GM18508 (cell line): Measurements from ENCODE around the gene RASSF1.

ENCODE experiments used
- ATAC-seq: cut with Tn5 transposase; IDR thresholded peaks from one replicate; pipeline ENCODE4 v1.9.1; 2021; ENCODE audit warnings: moderate number of reproducible peaks; ENCODE audit not compliant: insufficient read depth, unreplicated experiment

The RASSF1 gene, protein sequence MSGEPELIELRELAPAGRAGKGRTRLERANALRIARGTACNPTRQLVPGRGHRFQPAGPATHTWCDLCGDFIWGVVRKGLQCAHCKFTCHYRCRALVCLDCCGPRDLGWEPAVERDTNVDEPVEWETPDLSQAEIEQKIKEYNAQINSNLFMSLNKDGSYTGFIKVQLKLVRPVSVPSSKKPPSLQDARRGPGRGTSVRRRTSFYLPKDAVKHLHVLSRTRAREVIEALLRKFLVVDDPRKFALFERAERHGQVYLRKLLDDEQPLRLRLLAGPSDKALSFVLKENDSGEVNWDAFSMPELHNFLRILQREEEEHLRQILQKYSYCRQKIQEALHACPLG

DNA sequence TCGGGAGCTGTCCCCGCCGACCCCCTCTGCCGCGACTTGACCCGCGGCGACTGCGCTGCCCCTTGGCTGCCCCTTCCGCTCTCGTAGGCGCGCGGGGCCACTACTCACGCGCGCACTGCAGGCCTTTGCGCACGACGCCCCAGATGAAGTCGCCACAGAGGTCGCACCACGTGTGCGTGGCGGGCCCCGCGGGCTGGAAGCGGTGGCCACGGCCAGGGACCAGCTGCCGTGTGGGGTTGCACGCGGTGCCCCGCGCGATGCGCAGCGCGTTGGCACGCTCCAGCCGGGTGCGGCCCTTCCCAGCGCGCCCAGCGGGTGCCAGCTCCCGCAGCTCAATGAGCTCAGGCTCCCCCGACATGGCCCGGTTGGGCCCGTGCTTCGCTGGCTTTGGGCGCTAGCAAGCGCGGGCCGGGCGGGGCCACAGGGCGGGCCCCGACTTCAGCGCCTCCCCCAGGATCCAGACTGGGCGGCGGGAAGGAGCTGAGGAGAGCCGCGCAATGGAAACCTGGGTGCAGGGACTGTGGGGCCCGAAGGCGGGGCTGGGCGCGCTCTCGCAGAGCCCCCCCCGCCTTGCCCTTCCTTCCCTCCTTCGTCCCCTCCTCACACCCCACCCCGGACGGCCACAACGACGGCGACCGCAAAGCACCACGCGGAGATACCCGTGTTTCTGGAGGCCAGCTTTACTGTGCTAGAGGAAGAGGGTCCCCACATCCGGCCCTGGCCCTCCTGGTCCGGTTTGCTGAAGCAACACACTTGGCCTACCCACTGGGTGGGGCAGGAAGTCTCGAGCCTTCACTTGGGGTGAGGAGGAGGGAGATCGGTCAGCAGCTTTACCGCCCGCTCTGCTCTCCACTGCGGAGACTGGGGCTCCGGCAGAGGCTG lies at the start of gene RASSF1:
Gene RASSF1, minus strand, starts transcription at position 389 of the 882 bp plus-strand sequence. Its CDS starts 31 bp downstream, at position 358.
- no peak for ATAC-seq

DNA sequence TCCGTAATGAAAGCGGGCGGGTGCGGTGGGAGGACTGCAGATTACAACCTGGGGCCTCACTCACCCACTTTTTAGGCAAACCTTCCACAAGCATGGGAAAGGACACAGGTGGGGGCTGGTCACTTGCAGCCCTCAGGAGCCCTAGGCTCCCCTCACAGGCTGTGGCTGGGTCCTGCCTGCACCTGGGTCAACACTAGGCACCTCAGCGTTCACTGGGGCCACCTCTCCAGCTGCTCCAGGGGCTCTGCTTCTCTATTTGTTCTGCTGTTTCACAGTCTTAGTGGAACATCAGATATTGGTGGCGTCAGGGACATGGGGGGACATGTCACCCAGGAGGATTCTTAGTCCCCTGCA lies 48.8 kb upstream of the RASSF1 start:
- ATAC-seq, result no peak

DNA sequence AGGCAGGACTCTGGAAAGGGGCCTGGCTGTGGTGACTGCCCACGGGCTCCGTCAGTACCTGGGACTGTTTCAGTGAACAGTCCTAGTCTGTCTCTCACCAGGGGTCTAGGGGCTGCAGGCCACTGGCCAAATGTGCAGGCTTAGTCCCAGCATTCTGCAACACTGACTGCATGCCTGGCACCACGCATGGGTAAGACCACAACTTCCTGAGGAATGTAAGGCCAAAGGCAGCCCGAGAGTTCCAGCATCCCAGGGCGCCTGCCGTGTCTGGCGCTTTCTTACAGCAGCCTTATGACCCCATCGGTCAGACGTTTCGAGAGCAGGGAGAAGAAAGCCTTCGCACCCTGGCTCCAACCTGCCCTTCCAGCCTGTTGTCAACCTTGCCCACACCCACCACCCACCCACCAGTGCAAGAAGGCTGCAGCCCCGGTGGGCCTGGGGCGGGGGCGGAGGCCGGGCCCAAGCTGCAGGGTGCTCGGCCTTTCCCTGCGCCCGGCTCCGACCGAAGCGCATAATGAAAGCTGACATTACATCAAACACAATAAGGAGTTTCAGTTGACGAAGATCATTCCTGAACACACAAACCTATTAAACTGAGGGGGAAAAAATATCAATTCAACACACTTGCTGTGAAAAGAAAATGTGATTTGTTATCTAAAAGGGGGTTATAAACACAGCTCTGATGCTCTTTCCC lies 48.2 kb upstream of the RASSF1 start:
- no peak for ATAC-seq

DNA sequence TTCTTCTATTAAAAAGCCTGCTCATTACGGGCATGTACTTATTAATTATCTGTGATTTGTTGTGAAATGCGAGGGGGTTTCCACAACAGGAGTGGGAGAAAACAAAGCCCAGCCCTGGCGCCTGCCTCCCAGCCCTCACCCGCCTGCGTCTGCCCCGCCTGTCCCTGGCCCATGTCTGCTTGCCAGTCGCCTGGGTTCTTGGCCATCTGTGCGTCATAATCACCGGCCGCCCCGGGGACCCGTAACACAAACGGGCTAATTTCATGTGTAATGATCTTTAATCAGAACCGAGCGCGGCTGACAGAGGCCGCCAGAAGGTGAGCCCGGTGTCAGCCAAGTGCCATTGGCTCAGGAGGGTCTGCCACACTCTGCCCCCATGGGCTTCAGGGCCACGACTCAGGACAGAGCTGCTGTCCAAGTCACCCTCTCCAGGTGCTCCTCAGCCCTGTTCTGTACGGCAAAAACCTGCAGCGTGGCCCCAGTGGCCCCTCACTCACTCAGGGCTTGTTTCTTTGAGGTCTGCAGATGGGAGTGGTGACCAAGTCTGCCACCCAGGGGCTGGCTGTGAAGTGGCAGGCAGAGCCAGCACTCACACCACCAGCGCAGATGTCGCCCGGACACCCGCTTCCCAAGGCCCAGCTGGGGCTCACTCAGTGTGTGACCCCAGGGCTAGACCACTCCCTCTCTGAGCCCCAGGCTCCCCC lies 47.5 kb upstream of the RASSF1 start:
- no peak for ATAC-seq

DNA sequence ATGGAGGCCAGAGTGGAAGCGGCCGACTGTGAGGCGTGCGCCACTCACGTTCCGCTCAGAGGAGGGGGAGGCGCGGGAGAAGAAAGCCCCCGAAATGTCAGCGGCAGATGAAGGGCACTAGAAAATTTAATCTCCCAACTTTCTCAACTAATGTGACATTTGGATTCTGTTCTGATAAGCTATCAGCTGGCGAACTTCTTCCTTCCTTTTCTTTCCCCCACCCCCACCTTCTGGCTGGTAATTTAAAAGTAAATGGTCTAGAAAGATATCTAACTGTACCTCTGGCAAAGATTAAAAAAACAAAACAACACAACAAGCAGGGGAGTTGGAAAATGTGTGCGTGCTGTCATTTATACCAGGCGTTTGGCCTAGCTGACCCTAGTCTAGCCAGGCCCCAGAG lies 45.1 kb upstream of the RASSF1 start:
- ATAC-seq, result no peak

DNA sequence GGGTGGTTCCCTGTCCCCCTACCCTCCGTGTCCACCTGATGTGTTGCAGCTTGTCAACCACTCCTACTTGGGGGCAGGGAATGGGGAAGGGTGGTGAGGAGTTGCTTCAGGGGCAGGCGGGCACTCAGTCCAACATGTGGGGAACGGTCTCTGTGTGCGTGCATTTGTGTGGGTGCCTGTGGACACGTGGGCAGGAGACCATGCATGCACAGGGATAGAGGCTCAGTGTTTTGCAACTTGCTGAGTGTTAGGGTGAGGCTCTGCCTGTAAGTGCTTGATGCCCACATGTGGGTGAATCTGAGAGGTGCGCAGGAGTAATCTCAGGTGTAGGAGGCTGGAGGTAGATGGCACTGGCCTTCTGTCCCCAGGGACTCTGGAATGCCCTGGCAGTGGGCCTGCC lies 43.1 kb upstream of the RASSF1 start:
- no peak for ATAC-seq

DNA sequence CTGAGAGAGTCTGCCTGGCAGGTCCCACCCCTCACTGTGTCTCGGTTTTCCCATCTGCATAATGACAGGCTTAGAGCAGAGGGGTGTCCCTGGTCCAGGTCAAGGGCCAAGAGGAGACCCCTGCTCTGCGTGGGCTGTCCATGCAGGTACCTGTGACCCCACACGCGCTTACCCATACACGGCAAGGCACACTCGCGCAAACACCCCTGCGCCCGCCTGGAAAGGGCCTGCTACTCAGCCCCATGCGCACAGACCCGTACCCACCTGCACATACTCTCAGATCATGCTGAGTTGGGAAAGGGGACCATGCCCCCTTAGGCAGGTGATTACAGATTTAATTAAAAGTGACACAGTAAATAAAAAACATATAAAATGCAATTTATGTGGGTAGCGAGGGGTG lies 42.1 kb upstream of the RASSF1 start:
- ATAC-seq, result no peak

DNA sequence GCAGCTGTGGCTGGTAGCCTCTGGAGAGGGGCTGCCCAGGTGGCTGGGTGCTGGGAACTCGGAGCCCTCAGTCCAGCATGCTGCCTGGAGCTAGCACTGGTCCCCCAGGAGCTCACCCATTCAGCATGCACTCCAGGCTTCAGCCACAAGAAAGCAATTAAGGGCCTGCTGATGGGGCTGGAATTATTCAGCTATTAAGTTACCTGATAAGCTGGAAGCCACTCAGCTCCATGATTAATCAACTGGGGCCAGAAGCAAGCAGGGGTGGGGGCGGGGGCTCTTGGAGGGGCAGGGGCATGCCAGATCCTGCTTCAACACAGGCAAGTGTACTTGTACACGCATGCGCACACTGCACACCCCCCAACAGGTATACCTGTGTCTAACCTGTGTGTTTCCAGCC lies 40.7 kb upstream of the RASSF1 start:
- no peak for ATAC-seq

DNA sequence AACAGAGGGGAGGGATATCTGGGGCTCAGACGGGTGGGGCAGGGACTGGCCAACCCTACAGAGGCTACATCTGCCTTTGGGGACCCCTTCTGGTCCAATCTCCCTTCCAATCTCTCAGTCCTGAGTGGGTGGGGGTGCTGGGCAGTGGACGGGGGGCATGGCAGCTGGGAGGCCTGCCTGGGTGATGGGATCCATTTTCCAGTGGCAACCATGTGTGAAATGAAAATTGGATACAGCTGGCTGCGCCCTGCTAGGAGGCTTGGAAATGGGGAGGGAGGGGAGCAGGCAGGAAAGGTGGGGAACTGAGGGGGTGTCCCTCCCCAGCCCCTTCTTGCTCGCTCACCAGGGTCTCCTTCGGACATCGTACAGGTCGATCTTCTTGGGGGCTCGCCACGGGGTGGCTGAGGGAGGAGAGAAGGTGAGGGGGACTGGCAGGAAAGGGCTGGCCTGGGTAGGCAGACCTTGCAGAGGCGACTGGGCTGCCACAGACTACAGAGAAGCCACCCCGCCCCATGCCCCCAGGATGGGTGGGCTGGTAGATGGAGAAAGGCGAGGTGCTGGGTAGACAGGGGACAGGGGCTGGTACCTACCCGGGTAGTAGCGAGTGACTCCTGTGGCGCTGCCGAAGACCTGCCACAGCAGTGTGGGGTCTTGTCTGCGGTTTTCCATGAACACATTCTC lies 39.9 kb upstream of the RASSF1 start:
- ATAC-seq, result no peak

DNA sequence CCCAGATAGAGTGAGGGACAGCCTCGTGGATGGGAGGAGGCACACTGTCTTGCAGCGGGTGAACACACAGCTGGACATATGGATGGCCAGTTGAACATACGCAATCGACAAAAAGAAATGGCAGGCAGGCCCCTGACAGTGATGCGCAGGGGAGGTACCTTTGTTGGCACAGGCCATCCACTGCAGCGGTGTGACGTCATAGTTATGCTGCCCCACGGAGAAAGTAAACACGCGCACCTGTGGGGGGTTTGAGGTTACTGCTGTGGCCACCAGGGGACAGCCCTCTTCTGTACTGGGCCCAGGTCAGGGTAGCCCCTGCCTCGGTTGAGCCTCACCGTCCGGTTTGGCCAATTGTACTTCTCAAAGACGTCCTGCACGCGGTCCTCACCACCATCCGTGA lies 38.1 kb upstream of the RASSF1 start:
- ATAC-seq, result no peak

DNA sequence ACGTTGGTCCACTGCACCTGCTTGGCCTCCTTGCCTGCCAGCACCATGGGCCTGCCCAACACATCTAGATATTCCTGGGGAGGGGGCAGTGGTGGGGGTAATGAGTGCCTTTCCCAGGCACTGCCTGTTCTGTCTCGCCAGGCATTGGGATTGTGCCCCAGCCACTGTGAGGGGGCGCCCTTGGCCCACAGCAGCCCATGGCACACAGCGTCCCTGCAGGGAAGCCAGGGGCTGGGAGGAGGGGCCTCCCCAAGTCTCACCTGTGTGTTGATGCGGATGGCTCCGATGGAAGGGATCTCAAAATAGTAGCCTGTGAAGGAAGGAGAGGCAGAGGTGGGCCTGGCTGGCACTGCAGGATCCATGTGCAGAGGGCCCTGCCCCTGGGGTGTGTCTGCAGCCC lies 37.4 kb upstream of the RASSF1 start:
- ATAC-seq, result no peak

DNA sequence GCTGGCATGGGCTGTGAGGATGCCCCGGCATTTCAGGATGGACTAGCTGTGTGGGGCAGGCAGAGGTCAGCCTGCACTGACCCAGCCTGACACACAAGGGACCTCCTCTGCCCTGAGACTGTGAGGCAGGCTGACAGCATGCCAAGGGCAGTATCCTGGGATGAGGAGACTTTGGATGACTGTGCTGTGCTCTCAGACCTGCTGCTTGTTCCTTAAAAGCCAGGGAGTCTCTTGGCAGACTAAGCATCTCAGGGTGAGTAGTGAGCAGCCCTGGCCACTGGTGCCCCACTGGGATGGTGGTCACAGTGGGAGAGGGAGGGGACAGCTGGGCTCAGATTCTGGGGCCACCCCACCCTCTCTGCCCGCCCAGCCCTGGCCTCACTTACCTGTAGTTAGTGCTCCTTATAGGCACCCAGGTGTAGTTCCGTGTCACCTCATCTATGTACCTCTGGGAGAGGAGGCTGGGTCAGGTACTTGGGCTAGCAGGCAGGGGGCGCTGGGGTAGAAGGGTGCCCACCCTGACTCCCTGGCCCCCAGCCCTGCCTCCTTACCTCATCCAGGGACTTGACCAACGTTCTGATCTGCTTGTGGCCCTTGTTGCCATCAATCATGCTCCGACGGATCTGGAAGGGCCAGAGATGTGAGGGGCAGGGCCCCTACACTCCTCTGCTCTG lies 34.8 kb upstream of the RASSF1 start:
- ATAC-seq, result no peak

DNA sequence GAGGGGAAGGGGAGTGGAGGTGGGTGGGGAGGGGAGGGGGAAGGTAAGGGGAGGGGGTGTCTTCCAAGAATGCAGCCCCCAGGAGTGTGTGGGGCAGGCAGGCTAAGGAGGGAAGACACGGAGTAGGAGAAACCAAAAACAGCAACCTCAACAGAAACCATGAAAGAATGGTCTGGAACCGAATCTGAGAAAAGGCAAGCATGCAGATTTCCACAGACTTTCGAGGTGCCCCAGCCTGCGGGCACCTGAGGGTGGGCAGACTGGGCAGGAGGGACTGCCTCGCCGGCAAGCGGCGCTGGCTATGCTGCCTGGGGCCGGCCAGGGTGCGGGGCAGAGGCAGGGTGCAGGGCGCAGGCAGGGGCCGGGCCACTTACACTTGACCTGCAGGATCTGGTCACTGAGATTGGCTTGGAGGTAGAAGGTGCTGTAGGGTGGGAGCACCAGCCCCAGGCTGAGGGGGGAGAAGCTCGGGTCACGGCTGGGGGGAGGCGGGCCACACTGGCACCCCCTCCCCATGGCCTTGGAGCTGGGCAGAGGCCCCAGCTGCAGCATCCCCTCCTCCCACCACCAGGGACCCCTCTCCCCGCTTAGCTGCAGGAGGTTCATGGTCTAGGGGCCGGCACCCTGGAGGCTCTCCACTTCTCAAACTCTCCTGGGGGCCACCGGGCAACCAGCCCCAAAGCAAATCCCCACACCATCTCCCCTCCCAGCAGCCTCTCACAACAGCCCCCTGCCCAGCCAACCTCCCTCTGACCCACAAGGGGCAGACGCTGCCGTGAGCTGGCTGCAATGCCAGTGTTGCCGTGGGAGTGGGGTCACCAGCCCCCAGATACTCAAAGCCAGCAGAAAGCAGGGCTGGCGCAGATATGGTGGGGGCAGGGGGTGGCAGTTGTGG lies 34.0 kb upstream of the RASSF1 start:
- no peak for ATAC-seq

DNA sequence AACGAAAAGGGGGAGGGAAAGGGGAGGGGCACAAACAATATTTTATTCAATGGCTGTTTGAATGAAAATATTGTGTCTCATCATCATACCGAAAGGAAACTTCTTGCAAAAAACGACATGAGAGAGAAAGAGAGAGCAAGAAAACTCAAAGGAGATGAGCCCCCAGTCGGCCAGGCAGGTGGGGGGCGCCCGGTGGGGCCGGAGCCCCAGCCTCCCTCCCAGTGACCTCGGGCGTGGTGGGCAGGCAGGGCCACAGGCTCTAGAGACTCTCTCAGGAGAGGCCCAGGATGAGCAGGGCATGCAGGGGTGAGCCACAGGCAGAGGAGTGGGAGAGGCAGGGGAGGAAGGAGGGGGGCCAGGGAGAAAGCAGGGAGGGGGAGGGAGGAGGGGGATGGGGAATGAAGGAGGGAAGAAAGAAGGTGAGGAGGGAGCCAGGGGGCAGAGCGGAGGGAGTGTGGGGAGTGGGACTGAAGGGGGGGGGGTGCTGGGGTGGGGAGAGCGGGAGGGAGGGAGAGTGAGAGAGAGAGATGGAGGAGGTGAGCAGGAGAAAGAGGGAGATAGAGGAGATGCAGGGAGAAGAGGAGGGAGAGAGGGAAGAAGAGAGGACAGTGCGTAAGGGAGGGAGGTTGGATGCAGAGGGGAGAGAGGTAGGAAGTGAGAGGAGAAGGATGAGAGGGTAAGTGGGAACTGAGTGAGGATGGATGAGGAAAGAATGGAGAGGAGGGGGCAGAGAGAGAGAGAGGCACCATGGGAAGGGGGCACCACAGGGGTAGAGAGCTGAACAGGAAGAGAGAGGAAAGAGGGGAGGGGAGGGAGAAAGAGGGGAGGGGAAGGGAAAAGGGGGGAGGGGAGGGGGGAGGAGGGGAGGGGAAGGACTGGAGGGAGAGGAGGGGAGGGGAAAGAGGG lies 32.8 kb upstream of the RASSF1 start:
- ATAC-seq, result no peak

DNA sequence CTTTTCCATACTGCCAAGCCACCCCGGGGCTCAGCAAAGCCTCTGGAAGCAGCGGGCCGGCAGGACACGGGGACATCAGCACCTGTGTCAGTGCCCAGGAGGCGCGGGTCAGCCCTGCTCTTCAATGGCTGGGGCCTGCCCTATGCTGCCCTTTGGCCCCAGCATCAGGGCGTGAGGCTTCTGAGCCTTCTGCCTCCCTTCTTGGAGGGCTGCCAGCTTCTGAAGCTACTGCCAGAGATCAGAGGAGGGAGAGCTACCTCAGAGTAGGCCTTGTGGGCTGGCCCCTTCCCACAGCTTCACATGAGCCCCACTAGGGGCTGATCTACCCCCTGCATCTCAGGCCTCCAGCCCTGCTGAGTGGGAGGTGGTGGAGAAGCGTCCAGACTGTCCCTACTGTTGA lies 31.7 kb upstream of the RASSF1 start:
- no peak for ATAC-seq

DNA sequence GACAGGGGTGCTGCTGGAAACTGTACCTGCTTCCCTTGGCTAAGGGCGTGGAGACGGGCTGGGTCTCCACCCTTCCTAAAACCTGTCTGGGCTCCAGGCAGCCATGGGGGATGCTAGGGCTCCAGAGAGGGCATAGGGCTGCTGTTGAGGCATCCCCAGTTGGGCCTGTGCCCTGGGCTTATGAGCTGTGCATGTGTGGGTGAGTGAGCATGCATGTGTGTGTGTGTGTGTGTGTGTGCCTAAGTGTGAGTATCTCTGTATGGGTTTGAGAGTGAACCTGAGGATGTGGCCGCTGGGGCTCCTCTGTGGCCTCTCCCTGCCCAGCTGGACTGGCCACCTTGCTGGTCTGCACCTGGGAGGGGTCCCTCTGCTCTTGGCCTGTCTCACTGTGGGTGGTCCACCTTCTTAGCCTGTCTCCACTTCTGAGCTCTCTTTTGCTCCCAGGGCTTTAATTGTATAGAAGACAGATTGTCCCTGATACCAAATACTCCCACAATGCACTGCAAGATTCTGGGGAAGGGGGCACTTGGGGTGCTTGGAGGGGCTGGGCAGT lies 30.6 kb upstream of the RASSF1 start:
- no peak for ATAC-seq

DNA sequence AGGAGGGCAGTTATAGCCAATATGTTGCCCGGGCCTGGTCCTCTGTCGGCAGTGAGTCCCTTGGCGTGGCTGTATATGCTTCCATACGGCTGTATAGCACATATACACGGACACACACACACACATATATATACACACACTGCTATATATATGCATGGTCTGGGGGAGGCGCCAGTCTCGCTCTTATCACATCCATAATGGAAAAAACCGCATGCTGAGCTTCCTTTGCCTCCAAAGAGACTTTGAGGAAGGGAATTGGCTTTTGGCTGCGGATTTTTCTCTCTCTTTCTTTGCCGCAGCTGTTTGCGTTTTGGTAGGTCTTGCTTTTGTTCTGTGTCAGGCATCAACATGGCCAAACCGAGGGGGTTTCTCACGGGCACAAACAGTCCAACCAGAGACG lies 30.0 kb upstream of the RASSF1 start:
- no peak for ATAC-seq
